GM19351 (cell line): ENCODE results near the gene ANO1.

ENCODE experiments used
- ATAC-seq: cut with Tn5 transposase; IDR thresholded peaks from one replicate; pipeline ENCODE4 v1.9.1; 2021; ENCODE audit warnings: mild to moderate bottlenecking, moderate library complexity; ENCODE audit not compliant: unreplicated experiment

ANO1 gene

GRCh38 chr11:70233511-70233934, 155.4 kb downstream of the ANO1 start:
- ATAC-seq, result no peak

DNA sequence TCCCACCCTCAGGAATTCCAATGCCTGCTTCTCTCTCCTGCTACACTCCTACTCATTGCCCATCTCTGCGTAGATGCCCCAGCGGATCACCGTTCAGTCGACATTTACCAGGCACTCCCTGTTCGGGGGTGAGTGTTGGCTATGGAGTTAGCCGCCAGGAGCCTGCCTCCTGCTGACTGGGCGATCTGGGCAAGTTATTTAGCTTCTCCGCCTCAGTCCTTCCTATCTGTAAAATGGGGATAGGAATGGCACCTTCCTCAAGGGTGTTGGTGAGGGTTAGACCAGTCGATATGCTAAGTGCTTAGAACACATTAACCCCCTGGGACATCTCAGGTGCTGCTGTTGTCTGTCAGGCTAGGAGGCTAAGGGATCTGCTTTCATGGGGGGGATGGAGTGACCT, 155.8 kb downstream of the ANO1 start:
- no peak for ATAC-seq
